GM19238 (cell line): ENCODE data around the gene MYO16.

Experiments
- DNase-seq: peaks from one replicate; pipeline ENCODE4 v3.0.0; 2011; ENCODE audit warnings: low spot score; ENCODE audit not compliant: insufficient read length

Gene MYO16

GRCh38 chr13:108789476-108789875 is 160.1 kb downstream of the MYO16 start:
- no peak for DNase-seq

GRCh38 chr13:108795841-108796240 is 166.4 kb downstream of the MYO16 start:
- DNase-seq: no peak

GRCh38 chr13:108797354-108797753 is 167.9 kb downstream of the MYO16 start:
- DNase-seq: no peak

GRCh38 chr13:108807841-108808240 is 178.4 kb downstream of the MYO16 start:
- DNase-seq: no peak

GRCh38 chr13:108812165-108812564 is 182.8 kb downstream of the MYO16 start:
- DNase-seq: no peak

GRCh38 chr13:108812661-108813060 is 183.2 kb downstream of the MYO16 start:
- no peak for DNase-seq

GRCh38 chr13:108813587-108814170 is 184.3 kb downstream of the MYO16 start:
- no peak for DNase-seq

- no peak for DNase-seq
These were observed 187.0 kb downstream of the MYO16 start for GRCh38 chr13:108816375-108816774.

GRCh38 chr13:108827646-108828045 is 198.2 kb downstream of the MYO16 start:
- DNase-seq: no peak

GRCh38 chr13:108828086-108828815 is 198.8 kb downstream of the MYO16 start:
- no peak for DNase-seq

GRCh38 chr13:108830916-108831315 is 201.5 kb downstream of the MYO16 start:
- DNase-seq: no peak

GRCh38 chr13:108833531-108833930 is 204.1 kb downstream of the MYO16 start:
- no peak for DNase-seq

GRCh38 chr13:108834193-108834592 is 204.8 kb downstream of the MYO16 start:
- DNase-seq: no peak

- no peak for DNase-seq
These were observed 205.7 kb downstream of the MYO16 start for GRCh38 chr13:108835083-108835482.

GRCh38 chr13:108850691-108851090 is 221.3 kb downstream of the MYO16 start:
- no peak for DNase-seq

GRCh38 chr13:108851660-108852059 is 222.2 kb downstream of the MYO16 start:
- no peak for DNase-seq

- no peak for DNase-seq
These were observed 223.6 kb downstream of the MYO16 start for GRCh38 chr13:108853031-108853430.

GRCh38 chr13:108855737-108856387 is 226.5 kb downstream of the MYO16 start:
- peak; percentile 3 for DNase-seq

- no peak for DNase-seq
These were observed 229.3 kb downstream of the MYO16 start for GRCh38 chr13:108858676-108859075.

- DNase-seq: no peak
These were observed 230.0 kb downstream of the MYO16 start for GRCh38 chr13:108859197-108860012.

GRCh38 chr13:108860418-108860817 is 231.0 kb downstream of the MYO16 start:
- no peak for DNase-seq

GRCh38 chr13:108877300-108877699 is 247.9 kb downstream of the MYO16 start:
- DNase-seq: no peak
